Endothelial cell of umbilical vein (primary cell): ENCODE data around the gene ZNF79. TPM values are rescaled to one million over a fixed set of nuclear protein-coding genes. Genes with fewer than 3 reads are reported as not detected.
A peak's percentile ranks its signal among the peaks of the same experiment; 100 is the strongest.

ENCODE experiments used
- BruUV-seq: library from RNA; stranded (reverse); fragments of 400-500 nt; replicated peaks from 2 replicates; lab custom pipeline; 2021; lab: Mats Ljungman, UMichigan
- CTCF ChIA-PET: fragments of 300-600, 350-600 bp; sonication (Branson Sonifier 250); formaldehyde crosslinking; loops from one replicate; lab custom pipeline; 2021; ENCODE audit warnings: antibody characterized with exemption, inconsistent platforms; lab: Charles Lee
- POLR2A ChIA-PET: fragments of 300-600, 350-600 bp; sonication (Branson Sonifier 250); formaldehyde crosslinking; loops from one replicate; lab custom pipeline; 2021; ENCODE audit warnings: antibody characterized with exemption, inconsistent platforms; lab: Charles Lee
- DNase-seq: peaks from one replicate; pipeline ENCODE4 v3.0.0-alpha.2; 2011; ENCODE audit warnings: low read depth, low spot score
- FAIRE-seq: peaks from 2 replicates; lab custom pipeline; 2011; peaks lifted over from hg19 to GRCh38; lab: Jason Lieb, UNC
- H2AFZ ChIP-seq: 2 replicates; pipeline ENCODE4 v1.6.0; 2012; ENCODE audit warnings: low read depth, low read length, control low read depth, inconsistent platforms
- H3K27ac ChIP-seq: 2 replicates; pipeline ENCODE4 v1.5.1; 2011; ENCODE audit warnings: low read depth, mild to moderate bottlenecking, control low read depth, low read length, moderate library complexity; ENCODE audit not compliant: insufficient read depth
- H3K27me3 ChIP-seq, 2 experiments: 2 replicates each; pipeline versions ENCODE4 v1.6.0 to v1.6.1; 2011; ENCODE audit warnings: low read length in 2 of 2, mixed read lengths in 1 of 2; ENCODE audit not compliant: control insufficient read depth in 2 of 2, insufficient read depth in 2 of 2
- H3K36me3 ChIP-seq, 2 experiments: 2 replicates in 1 of 2; 3 replicates in 1 of 2; pipeline ENCODE4 v1.5.1; 2011; ENCODE audit warnings: low read length in 2 of 2, mild to moderate bottlenecking in 1 of 2, moderate library complexity in 1 of 2; ENCODE audit not compliant: control insufficient read depth in 2 of 2, insufficient read depth in 2 of 2; ENCODE audit errors: extremely low read depth in 1 of 2
- H3K4me1 ChIP-seq: 3 replicates; pipeline ENCODE4 v1.5.1; 2011; ENCODE audit warnings: mild to moderate bottlenecking, low read length; ENCODE audit not compliant: control insufficient read depth, insufficient read depth; ENCODE audit errors: extremely low read depth
- H3K4me2 ChIP-seq: 2 replicates; pipeline ENCODE4 v1.6.1; 2011; ENCODE audit warnings: low read length, control low read depth, mixed read lengths; ENCODE audit not compliant: insufficient read depth
- H3K4me3 ChIP-seq, 3 experiments: fragments of 200-600 bp in 1 of 3; sonication (generic), shearing (Covaris generic) in 1 of 3; replicated peaks in 1 of 3; 2 replicates each; pipeline ENCODE4 v1.5.1; 2011 to 2016; ENCODE audit warnings: control low read depth in 3 of 3, low read length in 3 of 3, mild to moderate bottlenecking in 2 of 3, inconsistent platforms in 1 of 3, low read depth in 1 of 3, moderate library complexity in 1 of 3; ENCODE audit not compliant: insufficient read depth in 1 of 3
- H3K79me2 ChIP-seq: 2 replicates; pipeline ENCODE4 v1.6.0; 2012; ENCODE audit warnings: low read length, inconsistent platforms; ENCODE audit not compliant: control insufficient read depth, insufficient read depth
- H3K9ac ChIP-seq: replicated peaks from 2 replicates; pipeline ENCODE3; 2011; ENCODE audit warnings: low read length, control low read depth; ENCODE audit not compliant: insufficient read depth; ENCODE audit errors: extremely low read depth
- H3K9me1 ChIP-seq: replicated peaks from 3 replicates; pipeline ENCODE4 v1.6.0; 2011; ENCODE audit warnings: mild to moderate bottlenecking, low read length; ENCODE audit not compliant: control insufficient read depth, insufficient read depth; ENCODE audit errors: extremely low read depth
- H3K9me3 ChIP-seq: replicated peaks from 2 replicates; pipeline ENCODE4 v1.5.1; 2012; ENCODE audit warnings: low read length, inconsistent platforms; ENCODE audit not compliant: control insufficient read depth, insufficient read depth
- H4K20me1 ChIP-seq: replicated peaks from 2 replicates; pipeline ENCODE3; 2011; ENCODE audit warnings: mild to moderate bottlenecking, low read length; ENCODE audit not compliant: control insufficient read depth, insufficient read depth; ENCODE audit errors: extremely low read depth
- POLR2A ChIP-seq: IDR thresholded peaks from 2 replicates; pipeline ENCODE4 v1.6.1; 2012; ENCODE audit warnings: low read depth, mild to moderate bottlenecking, control low read depth, low read length
- dilution Hi-C: fragments of 300-500 bp; cut with MboI; formaldehyde crosslinking; loops from one replicate; pipeline ENCODE4 v1.15.0; 2019; ENCODE audit warnings: low sequenced_read_pairs; ENCODE audit not compliant: extremely low pct_ligation_motif_present
- intact Hi-C: fragments of 100-400 bp; cut with micrococcal nuclease; formaldehyde crosslinking; loops from one replicate; pipeline ENCODE4 v1.10.0; 2022
- polyA plus RNA-seq, 4 experiments: library from polyadenylated mRNA; depleted of rRNA in 3 of 4; stranded (reverse) in 3 of 4; unstranded in 1 of 4; fragments of >200 nt; gene quantifications; 2 replicates each; pipeline versions ENCODE4 v1.2.1 to v1.2.3, GENCODE V29; 2011 to 2012; ENCODE audit warnings: missing spikeins in 1 of 4
- total RNA-seq: library from RNA; stranded (reverse); gene quantifications from 2 replicates; pipeline ENCODE4 v1.2.3, GENCODE V29; 2021
- TF ChIP-seq, protein P1 (sequence below), 2 donors: IDR thresholded peaks; 1 replicate in 1 of 2; 2 replicates in 1 of 2; pipeline ENCODE4 v1.5.1; 2011; ENCODE audit warnings: low read length in 2 of 2, mild to moderate bottlenecking in 2 of 2, moderate library complexity in 2 of 2, control low read depth in 1 of 2, inconsistent platforms in 1 of 2, low read depth in 1 of 2; ENCODE audit not compliant: insufficient read depth in 1 of 2; ENCODE audit errors: extremely low read depth in 1 of 2

The ZNF79 gene
- total and polyA plus RNA-seq, 2 donors (not counting 3 experiments of a cell fraction or from before 2014, with no cell fraction given), result 6.3 to 10.6 TPM

- no peak for FAIRE-seq
- intact Hi-C loops, result no loop called here
These were observed 24.1 kb downstream of the ZNF79 start for GRCh38 chr9:127448112-127448805.

More at GRCh38 chr9:127448112-127448805, 24.1 kb downstream of the ZNF79 start:
- Histone ChIP-seq H3K4me3 (peak overlapping the region in 1 of 3 experiments; percentile 16), H3K79me2 (peaks cover 34% of the 10 kb centered on the region), H3K27ac (no peak overlapping the region), H2AFZ (no peak overlapping the region), H3K4me2 (peak overlapping the region; percentile 83), H3K9me3 (peaks cover 3% of the 10 kb centered on the region), H3K36me3 (peaks cover 36 to 41% of the 10 kb centered on the region in 2 experiments), H3K4me1 (peaks cover 19% of the 10 kb centered on the region), H3K9me1 (no peaks in the 10 kb centered on the region), H4K20me1 (no peaks in the 10 kb centered on the region), H3K27me3 (no peaks in the 10 kb centered on the region), H3K9ac (no peak overlapping the region)
- TF ChIP-seq POLR2A, result peak; percentile 51
- TF ChIP-seq, protein P1, sequence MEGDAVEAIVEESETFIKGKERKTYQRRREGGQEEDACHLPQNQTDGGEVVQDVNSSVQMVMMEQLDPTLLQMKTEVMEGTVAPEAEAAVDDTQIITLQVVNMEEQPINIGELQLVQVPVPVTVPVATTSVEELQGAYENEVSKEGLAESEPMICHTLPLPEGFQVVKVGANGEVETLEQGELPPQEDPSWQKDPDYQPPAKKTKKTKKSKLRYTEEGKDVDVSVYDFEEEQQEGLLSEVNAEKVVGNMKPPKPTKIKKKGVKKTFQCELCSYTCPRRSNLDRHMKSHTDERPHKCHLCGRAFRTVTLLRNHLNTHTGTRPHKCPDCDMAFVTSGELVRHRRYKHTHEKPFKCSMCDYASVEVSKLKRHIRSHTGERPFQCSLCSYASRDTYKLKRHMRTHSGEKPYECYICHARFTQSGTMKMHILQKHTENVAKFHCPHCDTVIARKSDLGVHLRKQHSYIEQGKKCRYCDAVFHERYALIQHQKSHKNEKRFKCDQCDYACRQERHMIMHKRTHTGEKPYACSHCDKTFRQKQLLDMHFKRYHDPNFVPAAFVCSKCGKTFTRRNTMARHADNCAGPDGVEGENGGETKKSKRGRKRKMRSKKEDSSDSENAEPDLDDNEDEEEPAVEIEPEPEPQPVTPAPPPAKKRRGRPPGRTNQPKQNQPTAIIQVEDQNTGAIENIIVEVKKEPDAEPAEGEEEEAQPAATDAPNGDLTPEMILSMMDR (IDR thresholded peaks at IDR 0.05; ENCODE audit: extremely low read depth in 1 of 2, insufficient read depth in 1 of 2, low read depth in 1 of 2, low read length in 2 of 2), result no peak
- POLR2A ChIA-PET, result interaction anchor here (1.0 kb wide), 1 partner anchor 27 kb away, joined by 3 read pairs; no protein-coding TSS in a partner anchor
- CTCF ChIA-PET, result interaction anchor here (1.2 kb wide), 1 partner anchor 24 kb away, joined by 3 read pairs; the partner anchor contains the start of gene ZNF79
- dilution Hi-C loops, result no loop called here
- no TSS peak for BruUV-seq
- DNase-seq, result no peak
